Neutrophil (primary cell): Measurements from ENCODE around the gene RPL38.

ENCODE experiments used
- H3K27ac ChIP-seq: fragments of 200-600 bp; sonication (generic); 2 replicates; pipeline ENCODE4 v1.5.1; 2016; ENCODE audit warnings: mild to moderate bottlenecking, moderate library complexity
- H3K27me3 ChIP-seq: fragments of 200-600 bp; sonication (generic); 2 replicates; pipeline ENCODE4 v1.6.0; 2016; ENCODE audit warnings: mild to moderate bottlenecking
- H3K36me3 ChIP-seq: fragments of 200-600 bp; sonication (generic); 2 replicates; pipeline ENCODE4 v1.5.1; 2017
- H3K4me1 ChIP-seq, 2 experiments: fragments of 200-600 bp in 1 of 2; sonication (generic) in 1 of 2; 1 replicate in 1 of 2; 2 replicates in 1 of 2; pipeline versions ENCODE4 v1.5.1 to v1.6.1; 2013 to 2016; ENCODE audit warnings: low read depth in 1 of 2, low read length in 1 of 2, mild to moderate bottlenecking in 1 of 2, moderate library complexity in 1 of 2; ENCODE audit not compliant: control insufficient read depth in 1 of 2, insufficient read depth in 1 of 2
- H3K4me3 ChIP-seq, 2 experiments: fragments of 200-600 bp in 1 of 2; sonication (generic) in 1 of 2; 1 replicate in 1 of 2; 2 replicates in 1 of 2; pipeline ENCODE4 v1.5.1; 2013 to 2016; ENCODE audit warnings: low read depth in 1 of 2, low read length in 1 of 2, mild to moderate bottlenecking in 1 of 2, moderate library complexity in 1 of 2
- H3K9me3 ChIP-seq: fragments of 200-600 bp; sonication (generic); 2 replicates; pipeline ENCODE4 v1.5.1; 2016
- TF ChIP-seq, protein P1 (sequence below): fragments of 200-600 bp; sonication (generic); IDR thresholded peaks from 2 replicates; pipeline ENCODE4 v1.5.1; 2016; ENCODE audit warnings: antibody characterized with exemption

RPL38 gene

DNA sequence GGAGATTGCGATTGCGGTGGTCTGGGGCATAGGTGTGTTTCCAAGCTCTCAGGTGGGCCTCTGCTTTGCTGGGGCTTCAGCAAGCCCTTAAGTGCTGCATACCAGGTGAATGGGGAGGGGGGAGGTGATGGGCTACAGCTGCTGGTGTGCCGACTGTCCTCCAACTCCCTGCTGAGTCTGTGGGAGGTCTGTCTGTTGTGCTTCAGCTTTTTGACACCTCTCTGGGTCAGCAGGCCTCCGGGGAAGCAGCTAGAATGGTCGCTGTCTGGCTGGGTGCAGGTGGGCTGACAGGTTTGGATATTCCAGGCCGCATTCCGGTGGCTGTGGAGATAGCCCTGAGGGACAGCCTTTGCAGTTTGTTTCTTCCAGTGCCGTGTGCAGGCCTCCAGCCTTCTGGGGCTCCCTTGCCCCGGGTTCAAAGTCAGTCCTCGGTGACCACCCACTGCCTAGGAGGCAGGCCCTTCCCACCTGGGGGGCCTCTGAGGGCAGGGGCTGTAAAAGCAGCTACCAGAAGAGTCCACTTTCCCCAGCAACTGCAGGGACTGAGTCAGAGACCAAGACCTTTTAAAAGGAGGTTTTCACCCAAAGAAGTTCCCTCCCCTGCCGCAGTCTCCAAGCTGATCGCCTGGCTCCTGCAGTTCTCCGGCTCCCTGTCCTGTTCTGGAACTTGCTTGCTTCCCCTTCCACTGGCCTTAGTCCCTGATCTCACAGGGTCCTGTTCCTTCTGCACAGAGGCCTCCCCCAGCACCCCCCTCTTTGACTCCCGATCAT is 7.8 kb downstream of the RPL38 start:
- Histone ChIP-seq H3K4me3 (no peak overlapping the region), H3K27me3 (peaks cover 52% of the 10 kb centered on the region), H3K9me3 (no peaks in the 10 kb centered on the region), H3K27ac (no peak overlapping the region), H3K36me3 (peaks cover 33% of the 10 kb centered on the region), H3K4me1 (peaks cover 29% of the 10 kb centered on the region in 2 experiments)
- TF ChIP-seq, protein P1, sequence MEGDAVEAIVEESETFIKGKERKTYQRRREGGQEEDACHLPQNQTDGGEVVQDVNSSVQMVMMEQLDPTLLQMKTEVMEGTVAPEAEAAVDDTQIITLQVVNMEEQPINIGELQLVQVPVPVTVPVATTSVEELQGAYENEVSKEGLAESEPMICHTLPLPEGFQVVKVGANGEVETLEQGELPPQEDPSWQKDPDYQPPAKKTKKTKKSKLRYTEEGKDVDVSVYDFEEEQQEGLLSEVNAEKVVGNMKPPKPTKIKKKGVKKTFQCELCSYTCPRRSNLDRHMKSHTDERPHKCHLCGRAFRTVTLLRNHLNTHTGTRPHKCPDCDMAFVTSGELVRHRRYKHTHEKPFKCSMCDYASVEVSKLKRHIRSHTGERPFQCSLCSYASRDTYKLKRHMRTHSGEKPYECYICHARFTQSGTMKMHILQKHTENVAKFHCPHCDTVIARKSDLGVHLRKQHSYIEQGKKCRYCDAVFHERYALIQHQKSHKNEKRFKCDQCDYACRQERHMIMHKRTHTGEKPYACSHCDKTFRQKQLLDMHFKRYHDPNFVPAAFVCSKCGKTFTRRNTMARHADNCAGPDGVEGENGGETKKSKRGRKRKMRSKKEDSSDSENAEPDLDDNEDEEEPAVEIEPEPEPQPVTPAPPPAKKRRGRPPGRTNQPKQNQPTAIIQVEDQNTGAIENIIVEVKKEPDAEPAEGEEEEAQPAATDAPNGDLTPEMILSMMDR: no peak

DNA sequence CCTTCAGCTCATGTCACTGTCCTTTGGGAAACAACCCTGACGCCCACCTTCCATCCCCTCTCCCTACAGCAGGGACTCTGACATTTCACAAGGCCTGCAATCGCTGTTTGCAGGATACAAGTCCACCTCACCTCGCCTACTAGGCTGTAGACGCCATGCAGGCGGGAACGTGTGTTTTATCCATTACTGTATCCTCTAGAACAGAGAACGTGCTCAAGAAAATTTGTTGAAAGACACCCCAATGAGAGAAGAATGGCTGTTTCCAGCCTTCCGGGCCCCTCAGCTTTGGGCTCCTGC is 8.4 kb downstream of the RPL38 start:
- peak overlapping the region; percentile 60 to 73 for H3K4me3 ChIP-seq
- no peak overlapping the region for H3K27ac ChIP-seq

DNA sequence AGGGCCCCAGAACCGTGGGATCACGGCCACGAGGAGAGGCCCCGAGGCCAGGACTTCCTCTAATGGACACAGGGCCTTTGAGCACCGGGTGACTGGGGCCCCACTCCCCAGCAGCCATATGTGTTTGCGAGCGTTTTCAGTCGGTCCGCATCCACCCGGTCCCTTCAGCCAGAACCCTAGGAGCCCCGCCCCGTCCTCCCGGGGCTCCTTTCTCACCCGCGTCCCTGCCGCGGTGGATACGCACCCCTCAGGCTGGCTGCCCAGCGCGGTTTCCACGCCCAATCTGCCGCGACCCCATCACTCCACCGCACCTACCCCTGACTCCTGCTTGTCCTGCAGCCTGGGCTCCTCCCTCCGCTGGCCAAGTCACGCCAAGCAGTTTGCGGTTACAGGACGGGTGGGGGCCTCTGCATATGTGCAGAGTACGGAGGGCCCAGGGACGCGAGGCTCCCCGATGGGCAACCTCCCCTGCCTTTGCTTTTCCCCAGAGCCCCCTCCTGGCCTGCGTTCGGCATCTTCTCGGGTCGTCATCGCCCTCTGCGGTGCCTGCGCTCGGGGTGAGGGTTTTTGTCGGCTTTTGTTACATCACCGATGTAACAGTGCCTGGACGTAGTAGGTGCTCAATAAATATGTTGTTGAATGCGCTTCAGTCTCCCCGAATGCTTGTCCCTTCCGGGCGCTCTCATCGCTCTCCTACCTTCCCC is 8.9 kb downstream of the RPL38 start:
- Histone ChIP-seq H3K4me1 (peaks cover 29% of the 10 kb centered on the region in 2 experiments), H3K9me3 (no peaks in the 10 kb centered on the region), H3K36me3 (peaks cover 27% of the 10 kb centered on the region), H3K27ac (peak overlapping the region; percentile 54), H3K4me3 (peak overlapping the region; percentile 60 to 73), H3K27me3 (peaks cover 59% of the 10 kb centered on the region)
- TF ChIP-seq, protein P1: no peak

More for the DNA sequence above, 8.4 kb downstream of the RPL38 start:
- TF ChIP-seq, protein P1: no peak
- Histone ChIP-seq H3K36me3 (peaks cover 31% of the 10 kb centered on the region), H3K4me1 (peaks cover 29% of the 10 kb centered on the region in 2 experiments), H3K27me3 (peaks cover 57% of the 10 kb centered on the region), H3K9me3 (no peaks in the 10 kb centered on the region)

DNA sequence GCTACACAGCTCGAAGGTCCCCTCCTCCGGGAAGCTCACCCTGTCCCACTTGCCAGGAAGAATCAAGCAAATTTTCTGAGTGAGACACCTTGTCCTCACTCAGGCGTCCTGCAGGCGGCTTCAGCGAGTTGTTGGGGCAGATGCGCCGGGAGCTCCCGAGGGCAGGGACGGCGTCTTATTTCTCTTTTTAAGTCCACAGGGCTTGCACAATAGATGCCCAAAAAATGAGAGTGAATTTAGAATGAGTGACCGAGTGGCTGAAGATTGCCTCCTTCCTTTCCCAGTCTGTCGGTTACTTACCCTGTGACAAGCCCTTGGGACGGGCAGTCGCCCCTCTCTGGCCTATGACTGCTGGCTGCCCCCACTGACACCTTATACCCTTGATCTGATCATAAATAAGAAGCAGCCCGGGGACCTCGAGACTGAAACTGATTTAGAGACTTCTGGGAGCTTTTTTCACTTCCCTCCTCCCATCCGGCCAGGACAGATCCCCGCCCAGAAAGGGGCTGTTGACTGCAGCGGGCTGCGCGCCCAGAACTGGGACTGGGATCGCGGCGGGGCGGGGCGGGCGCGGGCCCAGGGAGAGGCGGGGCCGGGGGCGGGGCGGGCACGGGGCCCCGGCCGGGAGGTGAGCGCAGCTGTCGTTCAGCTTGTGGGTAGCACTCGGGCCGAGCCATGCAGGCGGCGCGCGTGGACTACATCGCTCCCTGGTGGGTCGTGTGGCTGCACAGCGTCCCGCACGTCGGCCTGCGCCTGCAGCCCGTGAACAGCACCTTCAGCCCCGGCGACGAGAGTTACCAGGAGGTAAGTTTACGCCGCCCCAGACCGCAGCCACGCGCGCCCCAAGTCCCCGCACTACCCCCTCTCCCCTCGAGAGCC is 9.7 kb downstream of the RPL38 start, which contains the start of gene TTYH2:
Gene TTYH2, plus strand, starts transcription at position 659 of the 879 bp plus-strand sequence. Its CDS starts 17 bp downstream, at position 676.
- TF ChIP-seq, protein P1: peak; percentile 31
- Histone ChIP-seq H3K27ac (peak within 1 kb of the TSS; percentile 54), H3K4me1 (peaks cover 29% of the 10 kb centered on the region in 2 experiments)

DNA sequence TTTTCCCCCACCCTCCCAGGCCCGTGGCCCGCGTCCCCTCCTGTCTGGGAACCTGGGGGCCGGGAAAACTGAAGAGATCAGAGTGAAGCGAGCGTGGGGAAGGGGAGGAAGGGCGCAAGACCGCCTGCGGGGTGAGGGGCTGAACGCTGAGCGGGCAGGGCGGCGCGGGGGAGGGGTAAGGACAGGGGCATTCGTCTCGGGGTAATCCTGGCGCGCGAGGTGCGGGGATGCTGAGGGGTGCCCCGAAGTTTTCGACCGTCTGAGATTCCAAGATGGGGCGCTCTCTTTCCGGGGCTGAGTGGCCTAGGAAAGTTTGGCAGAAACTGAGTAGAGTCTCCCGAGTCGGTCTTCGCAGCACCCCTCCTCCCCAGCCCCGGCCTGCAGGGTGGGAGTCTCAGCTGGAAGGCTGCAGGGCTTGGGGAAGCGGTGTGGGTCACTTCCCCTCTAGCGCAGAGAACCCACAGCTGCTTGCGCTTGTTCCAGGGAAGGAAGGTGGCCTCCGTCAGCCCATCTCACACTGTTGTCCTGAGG is 10.4 kb downstream of the RPL38 start:
- Histone ChIP-seq H3K4me3 (peak overlapping the region; percentile 60 to 73), H3K36me3 (peaks cover 13% of the 10 kb centered on the region), H3K27me3 (peaks cover 59% of the 10 kb centered on the region), H3K9me3 (no peaks in the 10 kb centered on the region), H3K4me1 (peaks cover 29% of the 10 kb centered on the region in 2 experiments), H3K27ac (no peak overlapping the region)
- TF ChIP-seq, protein P1: no peak

More for the DNA sequence above, 9.7 kb downstream of the RPL38 start, which contains the start of gene TTYH2:
- Histone ChIP-seq H3K27me3 (peaks cover 59% of the 10 kb centered on the region), H3K36me3 (peaks cover 21% of the 10 kb centered on the region), H3K9me3 (no peaks in the 10 kb centered on the region), H3K4me3 (peak within 1 kb of the TSS; percentile 60 to 73)
